Activated naive CD4-positive, alpha-beta T cell treated with anti-CD3 and anti-CD28 coated beads, Interleukin-2, amount 50 U/mL, for 72 hours (primary cell): ENCODE measurements around the gene HAND1. TPM values are rescaled to one million over a fixed set of nuclear protein-coding genes. Genes with fewer than 3 reads are reported as not detected.

Source experiments
- total RNA-seq, 2 donors: library from RNA; stranded (reverse); gene quantifications; one replicate each; pipeline ENCODE4 v1.2.3, GENCODE V29; 2022

Gene HAND1
- total RNA-seq, 2 donors from 2014 or later, result not detected

Other genes with a start within 250 kb of the HAND1 start
- 10 to 100 TPM; 25.5 to 31.0 TPM for gene SAP30L, start 32.2 kb downstream of the HAND1 start, total RNA-seq